Lung microvascular endothelial cell (primary cell): ENCODE results near the gene GPBAR1. TPM values are rescaled to one million over a fixed set of nuclear protein-coding genes. Genes with fewer than 3 reads are reported as not detected.

ENCODE experiments used
- DNase-seq, 2 donors: peaks; one replicate each; pipeline versions ENCODE4 v3.0.0 to v3.0.0-alpha.2; 2010; ENCODE audit warnings: low read depth in 2 of 2
- total RNA-seq: library from RNA; depleted of rRNA; stranded (reverse); fragments of >200 nt; gene quantifications from 2 replicates; pipeline ENCODE4 v1.2.1, GENCODE V29; 2014

The GPBAR1 gene
- total RNA-seq, 1 donor from 2014 or later, result under 0.01 TPM

DNA sequence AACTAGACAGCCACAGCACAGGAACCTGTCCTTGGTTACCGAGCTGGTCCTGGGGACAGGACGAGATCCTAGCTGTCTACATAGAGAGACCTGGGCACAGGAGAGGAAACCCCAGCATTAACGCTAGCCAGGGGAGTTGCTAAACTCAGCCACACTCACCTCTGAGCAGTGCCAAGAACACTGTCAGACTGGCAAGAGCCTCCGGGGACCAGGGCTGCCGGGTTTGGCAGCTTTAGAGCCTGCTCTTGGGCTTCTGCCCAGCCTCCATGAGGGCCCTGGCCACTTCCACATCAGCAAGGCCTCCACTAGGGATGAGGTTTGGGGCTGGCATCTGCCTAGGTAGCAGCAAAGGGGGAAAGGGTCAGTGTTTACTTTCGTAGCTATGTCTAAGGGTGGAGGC is 24.8 kb downstream of the GPBAR1 start:
- peak; percentile 33 to 48 for DNase-seq

DNA sequence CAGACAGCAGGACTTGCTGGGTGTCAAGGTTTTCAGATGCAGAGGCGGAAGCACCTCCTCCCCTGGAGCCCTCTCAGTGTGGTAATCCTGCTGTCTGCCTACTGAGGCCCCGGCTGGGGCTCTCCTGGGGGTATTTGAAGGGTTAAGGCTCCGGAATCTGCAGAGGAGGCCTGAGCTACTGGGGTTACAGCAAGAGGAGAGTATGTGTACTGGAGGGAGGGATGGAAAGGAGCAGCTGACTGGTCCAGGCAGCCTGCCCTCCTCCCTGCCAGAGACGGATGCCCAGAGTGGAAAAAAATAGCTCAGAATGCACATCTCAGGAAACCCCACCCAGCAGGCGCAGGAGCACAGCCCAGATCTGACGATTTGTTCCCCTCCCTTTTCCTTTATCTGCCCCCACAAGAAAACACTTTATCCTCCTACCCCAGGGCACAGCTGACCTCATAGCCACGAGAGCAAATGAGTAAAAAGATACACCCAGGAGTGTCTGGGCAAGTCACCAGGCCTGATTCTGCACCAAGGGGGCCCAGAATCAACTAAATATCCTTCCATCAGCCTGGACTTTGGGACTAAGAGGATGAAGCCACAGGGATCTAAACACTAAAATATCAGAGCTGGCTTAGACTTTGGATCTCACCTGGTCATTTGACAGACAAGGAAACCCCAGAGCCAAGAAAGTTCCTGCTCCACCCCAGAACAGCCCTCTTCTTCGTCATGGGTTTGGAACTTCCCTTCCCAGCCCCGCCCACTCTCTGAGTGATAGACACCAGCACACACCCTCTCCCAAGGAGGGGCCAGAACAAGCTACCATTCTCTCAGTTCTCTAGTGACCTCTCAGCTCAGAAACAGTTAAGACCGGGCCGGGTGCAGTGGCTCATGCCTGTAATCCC is 26.0 kb downstream of the GPBAR1 start:
- peak; percentile 92 to 95 for DNase-seq

DNA sequence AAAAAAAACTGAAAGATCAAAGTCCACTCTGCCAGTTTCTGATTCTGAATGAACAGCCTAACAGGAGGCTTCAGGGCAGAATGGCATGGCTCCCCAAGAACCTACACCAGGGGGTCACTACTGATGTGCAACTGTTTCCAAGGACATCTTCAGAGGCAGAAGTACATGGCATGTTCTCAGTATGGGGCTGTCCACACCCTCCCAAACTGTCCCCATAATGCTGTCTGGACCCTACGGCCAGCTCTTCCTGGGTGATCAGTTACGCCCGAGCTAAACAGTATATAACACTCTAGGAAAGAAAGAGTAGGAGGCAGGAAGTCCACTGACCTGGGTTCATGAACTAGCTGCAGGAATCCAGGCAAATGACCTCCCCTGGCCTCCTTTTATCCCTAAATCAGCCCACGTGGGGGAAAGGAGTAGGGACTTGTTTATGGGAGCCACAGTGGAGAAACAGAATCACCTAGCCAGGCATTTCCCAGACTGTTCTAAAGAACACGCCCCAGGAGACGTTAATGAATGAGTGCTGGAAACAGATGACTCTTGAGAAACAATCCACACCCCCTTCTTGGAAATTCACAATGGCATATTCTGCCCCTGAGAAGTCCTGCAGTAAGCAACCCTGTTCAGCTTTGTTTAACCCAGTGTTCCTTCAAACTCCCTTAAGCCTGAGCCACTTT is 29.0 kb downstream of the GPBAR1 start:
- DNase-seq, result peak in 1 of 2 donors; percentile 60

DNA sequence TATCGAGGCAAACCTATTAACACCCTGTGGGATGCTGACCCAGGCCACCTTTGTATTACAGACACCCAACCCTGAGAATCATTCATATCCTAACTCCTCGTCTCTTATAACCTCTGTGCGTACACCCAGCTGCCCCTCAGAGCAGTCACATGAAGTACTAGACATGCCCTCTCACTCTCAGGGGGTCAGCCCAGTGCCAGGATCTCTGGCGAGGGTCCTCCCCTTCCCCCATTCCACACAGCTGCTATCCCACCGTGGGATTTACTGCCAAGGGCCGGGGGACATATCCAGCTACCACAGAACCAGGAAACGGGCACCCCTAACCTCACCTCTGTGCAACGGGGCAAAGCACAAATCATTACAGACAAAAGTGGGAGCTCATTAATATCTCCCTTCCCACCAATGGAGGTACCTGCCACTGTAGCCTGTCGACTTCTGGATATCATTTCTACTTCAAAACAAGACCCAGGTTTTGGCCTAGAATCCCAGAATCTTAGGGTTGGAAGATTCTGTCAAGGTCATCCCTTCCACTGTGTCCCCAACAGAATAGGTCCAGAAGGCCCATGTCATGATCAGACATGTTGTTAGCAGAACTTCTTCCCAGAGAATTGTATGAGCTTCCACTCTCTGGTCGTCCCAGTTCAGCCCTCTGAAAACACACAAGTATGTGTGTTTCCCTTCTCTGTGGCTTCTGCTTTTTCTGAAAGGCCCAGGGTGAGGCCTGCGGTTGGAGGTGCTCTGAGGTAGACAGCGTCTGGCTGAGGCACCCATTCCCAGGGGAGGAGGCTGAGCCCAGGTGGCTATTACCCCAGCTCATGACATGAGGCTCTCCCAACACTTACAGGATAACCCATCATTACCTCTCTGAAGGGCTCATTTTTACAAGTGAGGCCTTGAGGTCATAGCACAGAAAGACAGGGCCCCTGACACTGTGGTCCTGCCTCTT is 29.8 kb downstream of the GPBAR1 start:
- no peak for DNase-seq

DNA sequence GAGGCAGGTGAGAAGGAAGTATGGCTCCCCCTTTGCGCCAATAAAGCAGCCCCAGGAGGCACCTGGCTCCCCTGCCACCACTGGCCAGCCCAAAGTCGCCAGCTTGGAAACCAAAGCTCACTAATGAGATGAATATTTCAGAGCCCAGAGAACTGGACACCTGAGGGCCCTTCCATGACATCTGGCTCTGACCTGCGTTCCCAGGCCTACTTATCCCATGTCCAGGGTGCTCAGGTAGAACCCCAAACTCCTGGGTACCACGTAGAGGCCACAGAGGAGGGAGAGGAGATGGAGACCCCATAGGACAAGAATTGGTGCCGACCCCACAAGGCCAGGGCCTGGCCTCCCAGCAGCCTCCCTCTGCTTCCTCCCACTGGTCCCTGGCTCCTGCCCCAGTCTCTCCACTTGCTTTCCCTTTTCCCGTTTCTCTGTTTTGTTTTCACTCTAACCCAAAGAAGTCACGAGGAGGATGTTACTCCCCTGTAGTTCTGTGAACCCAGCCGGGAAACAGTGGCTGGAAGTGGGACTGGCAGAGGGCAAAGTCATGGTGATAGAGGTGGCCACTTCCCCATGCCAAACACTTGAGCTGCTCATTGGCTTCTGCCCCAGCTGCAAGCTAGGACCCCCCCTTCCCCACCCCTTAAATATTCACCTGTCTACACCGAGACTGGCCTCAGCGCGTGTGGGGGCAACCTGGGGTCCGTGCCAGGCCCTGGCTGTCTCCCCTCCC is 30.7 kb downstream of the GPBAR1 start:
- peak; percentile 34 to 68 for DNase-seq

DNA sequence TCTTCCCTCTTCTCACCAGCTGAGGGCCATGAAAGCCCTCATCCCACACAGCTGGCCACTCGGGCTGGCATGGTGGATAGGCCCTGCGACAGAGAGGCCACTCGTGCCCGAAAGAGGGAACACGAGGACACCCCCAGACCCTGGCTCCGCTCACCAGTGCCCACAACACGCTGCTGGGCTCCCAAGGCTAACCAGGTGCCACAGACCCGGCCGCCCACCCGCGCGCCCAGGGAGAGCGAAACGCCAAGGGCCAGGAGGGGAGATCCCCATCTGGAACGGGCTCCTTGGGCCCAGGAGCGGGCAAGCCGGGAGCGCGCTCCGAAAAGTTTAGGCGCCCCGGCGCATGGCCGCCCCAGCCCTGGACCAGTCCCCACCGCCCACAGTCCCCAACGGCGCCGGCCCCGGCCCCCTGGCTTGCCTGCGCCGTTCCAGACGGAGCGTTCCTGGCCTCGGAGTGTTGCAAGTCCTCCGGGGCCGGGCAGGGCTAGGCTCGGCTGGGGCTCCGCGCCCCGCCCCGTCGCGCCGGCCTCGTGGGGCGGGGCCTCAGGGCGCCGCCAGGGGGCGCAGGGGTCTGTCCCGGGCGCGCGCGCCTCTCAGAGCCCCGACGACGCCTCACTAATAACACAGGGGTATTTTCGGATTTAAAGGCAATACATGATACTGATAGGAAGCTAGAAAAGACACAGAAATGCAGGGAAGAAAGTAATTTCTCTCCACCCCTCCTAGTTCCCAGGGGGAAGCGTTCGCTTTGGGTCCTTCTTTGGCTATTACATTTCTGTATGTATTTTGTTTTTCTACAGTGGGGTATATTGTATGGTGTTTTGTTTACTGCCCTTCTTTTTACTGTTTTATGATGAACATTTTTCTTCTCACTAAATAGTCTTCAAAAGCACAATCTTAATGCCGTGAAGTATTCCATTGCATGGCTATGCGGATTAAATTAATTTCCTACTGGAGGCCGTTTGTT is 31.5 kb downstream of the GPBAR1 start, which contains the start of gene TMBIM1:
Gene TMBIM1 (minus strand): TSS at position 456 of the 967 bp plus-strand sequence. CDS start 10,362 bp downstream, outside the sequence.
- DNase-seq, result peak; percentile 72 to 79

DNA sequence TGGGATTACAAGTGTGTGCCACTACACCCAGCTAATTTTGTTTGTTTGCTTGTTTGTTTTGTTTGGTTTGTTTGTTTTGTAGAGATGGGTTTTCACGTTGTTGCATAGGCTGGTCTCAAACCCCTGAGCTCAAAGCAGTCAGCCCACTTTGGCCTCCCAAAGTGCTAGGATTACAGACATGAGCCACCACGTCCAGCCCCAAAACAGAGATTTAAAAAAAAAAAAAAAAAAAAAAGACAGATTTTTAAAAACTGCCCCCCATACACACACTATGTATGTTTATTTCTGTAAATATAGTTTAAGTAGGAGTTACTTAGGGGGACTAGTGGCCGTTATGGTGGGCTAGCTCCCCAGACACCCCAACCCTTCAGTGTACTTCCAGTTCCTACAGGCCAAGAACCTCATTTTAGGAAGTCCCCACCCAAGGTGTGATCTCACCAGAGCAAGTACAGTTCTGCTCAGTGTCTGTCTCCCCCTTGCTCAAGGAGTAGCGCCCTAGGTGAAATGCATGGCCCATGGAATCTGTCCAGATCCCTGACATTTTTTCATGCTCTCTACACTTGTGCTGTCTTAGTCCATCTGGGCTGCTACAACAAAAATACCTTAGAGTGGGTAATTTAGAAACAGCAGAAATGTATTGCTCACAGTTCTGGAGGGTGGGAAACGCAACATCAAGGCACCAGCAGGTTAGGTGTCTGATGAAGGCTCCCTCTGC is 33.1 kb downstream of the GPBAR1 start:
- DNase-seq, result no peak

DNA sequence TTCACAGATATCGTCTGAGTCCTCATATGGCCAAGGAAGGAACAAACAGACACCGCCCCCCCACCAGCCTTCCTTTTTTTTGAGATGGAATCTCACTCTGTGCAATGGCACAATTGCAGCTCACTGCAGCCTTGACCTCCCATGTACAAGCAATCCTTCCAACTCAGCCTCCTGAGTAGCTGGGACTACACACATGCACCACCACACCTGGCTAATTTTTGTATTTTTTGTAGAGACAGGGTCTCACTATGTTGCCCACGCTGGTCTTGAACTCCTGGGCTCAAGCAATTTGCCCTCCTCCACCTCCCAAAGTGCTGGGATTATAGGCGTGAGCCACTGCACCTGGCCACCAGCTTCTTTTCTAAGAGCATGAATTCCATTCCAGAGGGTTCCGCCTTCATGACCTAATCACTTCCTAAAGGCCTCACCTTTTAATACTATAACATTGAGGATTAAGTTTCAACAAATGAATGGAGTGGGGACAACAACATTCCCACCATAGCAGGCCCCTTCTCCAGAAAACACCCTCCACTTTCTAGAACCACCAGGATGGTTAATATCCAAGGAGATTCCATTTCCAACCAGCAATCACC is 33.7 kb downstream of the GPBAR1 start:
- DNase-seq, result no peak

DNA sequence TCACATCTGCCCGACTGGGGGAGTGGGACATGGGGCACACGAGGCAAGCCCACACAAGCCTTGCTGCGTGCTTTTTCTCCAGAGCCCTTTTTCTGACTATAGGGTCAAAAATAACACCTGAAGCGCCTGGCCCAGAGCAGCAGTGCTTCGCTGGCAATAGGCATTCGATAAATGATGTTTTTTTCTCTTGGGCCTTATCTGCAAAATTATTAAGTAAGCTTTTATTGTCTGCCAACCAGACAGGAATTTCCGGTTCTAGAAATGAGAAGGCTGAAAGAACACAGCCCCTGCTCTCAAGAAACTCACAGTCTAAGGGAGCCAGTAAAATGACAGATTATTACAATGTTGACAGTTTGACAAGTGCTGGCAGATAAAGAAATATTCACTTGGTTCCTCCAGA is 34.2 kb downstream of the GPBAR1 start:
- peak in 1 of 2 donors; percentile 74 for DNase-seq

DNA sequence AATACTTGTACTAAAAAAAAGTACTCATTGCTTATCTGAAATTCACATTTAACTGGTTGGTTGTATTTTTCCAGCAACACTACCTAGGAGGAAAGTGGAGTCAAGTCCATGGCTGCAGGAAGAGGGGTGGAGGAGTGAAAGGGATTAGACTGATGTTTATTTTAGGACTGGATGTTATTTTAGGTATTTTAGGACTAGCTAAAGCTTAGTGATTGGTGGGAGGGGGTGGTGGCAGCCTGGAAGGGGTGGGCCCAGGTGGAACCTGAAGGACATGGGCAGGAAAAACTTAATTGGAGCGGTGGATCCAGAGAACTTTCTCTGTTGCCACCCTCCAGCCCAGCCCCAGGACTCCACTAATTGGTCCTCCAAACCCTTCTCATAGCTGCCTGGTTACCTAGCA is 35.4 kb downstream of the GPBAR1 start:
- DNase-seq, result no peak

DNA sequence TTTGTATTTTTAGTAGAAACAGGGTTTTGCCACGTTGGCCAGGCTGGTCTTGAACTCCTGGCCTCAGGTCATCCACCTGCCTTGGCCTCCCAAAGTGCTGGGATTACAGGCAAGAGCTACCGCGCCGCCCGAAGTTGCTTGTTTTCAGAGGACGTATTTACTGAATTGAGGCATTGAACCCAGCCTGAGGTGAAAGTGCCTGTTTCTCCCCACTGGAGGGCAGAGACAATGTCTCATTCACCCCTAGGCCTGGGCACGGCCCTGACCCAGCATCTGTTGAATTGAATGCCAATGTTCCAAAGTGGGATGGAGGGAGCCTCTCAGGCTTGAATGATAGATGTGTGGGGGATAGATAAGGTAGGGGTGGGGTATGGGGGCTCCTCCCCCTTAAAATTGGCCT is 36.0 kb downstream of the GPBAR1 start:
- DNase-seq, result no peak

DNA sequence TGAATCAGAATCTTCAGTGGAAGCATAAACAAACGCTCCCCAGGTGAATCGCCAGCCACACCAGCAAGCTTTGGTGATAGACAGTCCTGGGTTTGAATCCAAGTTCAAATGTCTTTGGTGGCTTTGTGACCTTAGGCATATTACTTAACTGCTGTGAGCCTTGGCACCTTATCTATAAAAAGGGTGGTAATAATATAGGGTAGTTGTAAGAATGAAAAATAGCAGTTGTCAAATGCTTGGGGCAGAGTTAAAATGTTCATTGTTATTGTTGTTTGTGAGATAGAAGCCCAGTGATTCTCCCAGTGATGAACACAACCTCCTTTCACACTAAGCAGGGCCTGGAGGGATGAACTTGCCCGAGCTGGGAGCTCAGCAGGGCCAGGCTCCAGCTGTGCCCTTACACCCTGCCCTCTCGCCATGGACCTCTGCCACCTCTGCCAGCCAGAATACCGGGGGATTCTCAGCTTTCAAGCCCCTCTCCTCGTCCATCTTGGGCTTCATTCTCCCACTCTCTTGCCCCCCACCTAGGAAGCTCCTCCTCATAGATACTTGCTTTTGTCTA is 37.6 kb downstream of the GPBAR1 start:
- DNase-seq, result no peak

DNA sequence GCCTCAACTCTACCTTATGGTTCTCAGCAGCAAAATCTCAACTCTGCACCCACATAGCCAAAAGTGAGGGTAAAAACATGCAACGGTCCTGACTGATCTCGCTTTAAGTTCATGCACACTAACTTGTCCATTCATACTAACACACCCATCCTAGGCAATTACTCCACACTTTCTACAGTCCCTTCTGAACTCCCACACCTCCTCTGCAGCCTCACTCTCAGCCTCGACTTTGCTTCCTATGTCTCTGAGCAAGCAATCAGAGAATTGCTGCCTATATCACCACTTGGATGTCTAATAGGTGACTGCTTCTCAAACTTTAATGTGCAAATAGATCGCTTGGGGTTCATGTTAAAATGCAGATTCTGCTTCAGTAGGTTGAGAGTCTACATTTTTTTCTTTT is 39.3 kb downstream of the GPBAR1 start:
- no peak for DNase-seq

DNA sequence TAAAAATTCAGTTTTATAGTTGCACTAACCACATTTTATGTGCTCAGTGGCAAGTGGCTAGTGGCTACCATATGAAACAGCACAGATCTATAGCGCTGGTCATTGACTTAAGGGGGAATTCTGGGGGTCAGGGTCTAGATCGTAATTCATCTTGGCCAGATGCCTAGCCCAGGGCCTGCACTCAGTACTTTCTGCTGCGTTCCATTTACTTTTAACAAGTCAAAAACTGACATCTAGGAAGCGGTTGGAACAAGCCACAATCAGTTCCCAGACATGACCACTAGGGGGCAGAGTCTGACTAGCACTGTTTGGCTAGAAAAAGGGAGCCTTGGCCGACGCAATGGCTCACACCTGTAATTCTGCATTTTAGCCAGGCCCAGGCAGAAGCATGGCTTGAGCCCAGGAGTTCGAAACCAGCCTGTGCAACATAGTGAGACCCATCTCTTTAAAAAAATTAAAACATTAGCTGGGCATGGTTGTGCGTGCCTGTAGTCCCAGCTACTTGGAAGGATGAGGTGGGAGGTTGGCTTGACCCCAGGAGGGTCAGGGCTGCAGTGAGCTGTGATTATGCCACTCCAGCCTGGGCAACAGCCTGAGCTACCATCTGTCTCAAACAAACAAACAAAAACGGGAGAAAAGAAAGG is 40.5 kb downstream of the GPBAR1 start:
- peak; percentile 84 to 91 for DNase-seq

DNA sequence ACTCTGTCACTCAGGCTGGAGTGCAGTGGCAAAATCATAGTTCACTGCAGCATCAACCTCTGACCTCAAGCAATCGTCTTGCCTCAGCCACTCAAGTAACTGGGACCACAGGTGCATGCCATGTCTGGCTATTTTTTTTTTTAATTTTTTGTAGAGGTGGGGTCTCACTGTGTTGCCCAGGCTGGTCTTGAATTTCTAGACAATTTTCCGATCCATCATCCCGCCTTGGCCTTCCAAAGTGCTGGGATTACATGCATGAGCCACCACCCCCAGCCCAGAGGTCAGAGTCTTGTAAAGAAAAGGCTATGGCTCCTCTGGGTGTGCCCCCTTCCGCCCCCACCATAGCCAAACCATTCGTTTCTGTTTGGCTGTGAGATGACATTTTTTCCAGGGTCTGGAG is 44.6 kb downstream of the GPBAR1 start:
- DNase-seq, result no peak

DNA sequence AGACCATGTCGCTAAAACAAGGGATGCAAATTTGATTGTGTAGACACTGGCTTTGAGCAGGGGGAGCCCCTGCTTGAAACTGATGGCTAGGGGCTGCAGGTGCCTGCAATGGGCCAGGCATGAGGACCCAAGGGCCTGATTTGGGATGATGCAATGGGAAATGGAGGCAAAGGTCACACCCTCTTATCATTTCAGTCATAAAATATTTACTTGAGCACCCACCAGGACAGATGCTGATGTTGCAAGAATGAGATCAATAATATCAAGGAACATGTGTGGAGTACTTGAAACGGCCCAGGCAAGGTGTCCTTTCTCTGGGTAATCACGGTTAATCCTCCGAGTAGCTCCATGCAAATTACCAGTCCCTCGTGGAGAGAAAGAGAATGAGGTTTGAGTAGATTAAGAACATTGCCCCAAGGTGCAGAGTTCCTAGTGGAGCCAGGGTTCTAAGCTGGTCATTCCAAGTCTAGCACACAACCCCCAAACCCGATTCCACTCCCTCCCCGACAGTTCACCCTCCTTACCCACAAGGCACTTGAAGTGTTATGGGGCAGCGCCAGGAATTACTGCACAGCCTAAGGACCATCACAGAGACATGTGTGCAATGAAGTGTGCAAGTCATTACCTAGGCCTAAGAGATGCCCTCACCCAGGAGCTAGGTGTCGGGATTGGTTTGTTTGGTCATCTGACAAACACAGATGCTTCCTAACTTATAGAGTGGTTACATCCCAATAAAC is 45.5 kb downstream of the GPBAR1 start:
- no peak for DNase-seq
